ENCODE data around the gene ENAH.

The ENAH gene

DNA sequence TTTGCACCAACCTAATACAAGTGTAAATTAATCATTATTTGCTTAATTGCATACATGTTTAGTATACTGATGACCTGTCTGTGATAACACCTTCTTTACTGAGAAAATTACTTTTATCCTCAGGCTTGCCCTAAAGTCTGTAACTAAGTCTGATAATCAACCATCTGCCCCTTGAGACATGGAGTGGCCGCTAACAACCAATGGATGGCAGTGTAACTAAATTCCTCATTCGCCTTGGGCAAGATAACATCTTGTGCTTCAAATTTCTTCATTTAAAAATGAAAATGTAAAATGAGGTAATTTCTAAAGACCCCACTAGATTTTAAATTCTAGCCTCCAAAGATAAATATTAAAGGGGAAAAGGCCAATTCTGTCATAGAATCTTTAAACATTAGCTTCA is 85.1 kb downstream of the ENAH start:
- DNase-seq (ENCODE audit: low spot score) = no peak

DNA sequence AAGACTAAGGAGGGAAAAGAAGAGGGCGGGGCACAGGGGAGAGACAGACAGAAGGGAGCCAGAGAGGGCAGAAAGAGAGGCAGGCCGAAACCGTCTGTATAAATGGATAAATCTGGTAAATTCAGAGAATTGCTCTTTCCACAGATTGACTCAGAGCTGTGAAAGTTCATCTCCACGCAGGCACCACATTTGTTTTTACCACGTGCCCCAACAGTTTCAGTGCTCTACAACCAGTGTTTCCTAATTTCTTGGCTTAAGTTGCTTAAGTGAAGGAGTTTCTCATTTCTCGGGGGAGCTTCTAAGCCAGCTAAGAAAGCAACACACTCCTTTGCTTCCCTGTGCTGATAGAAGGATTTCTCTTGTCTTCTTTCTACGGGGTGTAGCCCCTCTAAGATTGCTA is 87.1 kb downstream of the ENAH start:
- DNase-seq (ENCODE audit: low spot score) = no peak

DNA sequence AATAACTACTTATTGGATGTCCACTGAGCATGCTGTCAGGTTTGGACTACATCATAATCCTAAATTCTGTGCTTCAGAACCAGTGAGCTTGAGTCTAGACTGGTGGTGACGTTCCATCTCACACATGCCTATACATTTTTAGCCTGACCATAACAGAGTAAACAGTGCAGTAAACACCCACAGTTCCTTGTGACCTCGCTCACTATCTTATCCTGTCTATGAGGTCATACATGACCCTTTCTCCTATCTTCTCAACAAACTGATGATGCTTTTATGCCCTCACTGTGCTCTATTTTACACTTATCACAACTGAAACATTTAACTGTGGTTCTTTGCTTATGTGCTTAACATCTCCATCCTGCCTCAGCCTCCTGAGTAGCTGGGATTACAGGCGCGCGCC is 91.2 kb downstream of the ENAH start:
- no peak for DNase-seq (ENCODE audit: low spot score)

DNA sequence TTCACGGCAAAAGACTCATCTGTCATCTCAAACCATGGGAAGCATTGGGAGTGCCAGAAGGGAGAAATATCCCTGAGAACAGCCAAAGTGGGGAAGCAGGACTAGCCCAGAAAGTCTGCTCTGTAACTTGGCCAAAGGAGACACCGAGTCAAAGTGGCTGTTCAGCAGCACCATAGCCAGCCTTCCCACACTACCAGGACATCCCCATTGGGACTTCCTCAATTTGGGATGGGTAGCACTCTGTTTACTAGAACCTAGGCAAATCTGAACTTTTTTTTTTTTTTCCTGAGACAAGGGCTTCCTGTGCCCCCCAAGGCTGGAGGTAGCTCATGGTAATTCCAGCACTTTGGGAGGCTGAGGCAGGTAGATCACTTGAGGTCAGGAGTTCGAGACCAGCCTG is 93.0 kb downstream of the ENAH start:
- no peak for DNase-seq (ENCODE audit: low spot score)

DNA sequence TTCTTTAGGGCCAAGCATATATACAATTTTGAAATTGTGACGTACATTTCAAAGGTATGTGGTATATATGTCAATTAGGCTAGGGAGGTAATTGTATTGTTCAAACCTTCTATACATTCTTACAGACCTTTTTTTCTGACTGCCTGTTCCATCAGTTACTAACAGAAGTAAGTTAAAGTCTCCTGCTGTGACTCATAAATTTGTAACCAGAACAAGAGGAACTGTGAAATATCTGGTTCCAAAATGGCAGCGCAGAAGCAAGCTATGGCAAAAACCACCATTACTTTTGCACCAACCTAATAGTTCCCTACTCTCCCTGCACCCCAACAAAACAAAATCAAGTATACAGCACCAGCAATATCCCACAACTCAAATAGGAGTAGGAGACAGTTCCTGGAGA is 93.6 kb downstream of the ENAH start:
- no peak for DNase-seq (ENCODE audit: low spot score)

DNA sequence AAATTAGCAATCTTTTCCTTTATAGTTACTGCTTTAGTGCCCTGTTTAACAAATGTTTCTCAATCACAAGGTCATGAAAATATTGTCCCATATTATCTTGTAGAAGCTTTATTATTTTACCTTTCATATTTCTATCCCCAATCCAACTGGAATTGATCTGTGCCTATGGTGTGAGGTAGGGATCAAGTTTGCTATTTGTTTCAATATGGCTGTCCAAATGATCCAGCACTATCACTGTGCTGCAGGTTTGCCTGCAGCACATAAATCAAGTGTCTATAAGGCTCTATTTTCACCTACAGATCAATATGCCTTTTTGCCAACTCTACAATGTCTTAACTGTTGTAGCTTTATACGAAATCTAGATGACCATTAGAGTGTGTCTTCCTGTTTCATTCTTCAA is 96.2 kb downstream of the ENAH start:
- DNase-seq (ENCODE audit: low spot score) = no peak

DNA sequence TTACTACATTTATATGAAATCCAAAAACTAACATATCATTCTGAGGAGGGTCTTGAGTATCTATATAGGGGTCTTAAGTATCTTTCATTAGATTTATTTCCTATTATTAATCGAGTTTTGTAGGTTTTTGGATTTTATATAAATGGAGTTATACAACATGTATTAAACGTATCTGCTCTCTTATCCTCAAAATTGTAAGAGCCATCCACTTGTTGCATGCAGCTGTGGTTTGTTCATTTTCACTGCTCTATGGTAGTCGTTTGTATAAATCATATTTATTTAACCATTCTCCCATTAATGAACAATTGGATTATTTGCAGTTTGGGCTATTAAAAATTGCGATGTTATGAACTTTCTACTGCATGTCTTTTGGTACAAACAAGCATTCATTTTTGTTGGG is 97.1 kb downstream of the ENAH start:
- DNase-seq (ENCODE audit: low spot score) = no peak

DNA sequence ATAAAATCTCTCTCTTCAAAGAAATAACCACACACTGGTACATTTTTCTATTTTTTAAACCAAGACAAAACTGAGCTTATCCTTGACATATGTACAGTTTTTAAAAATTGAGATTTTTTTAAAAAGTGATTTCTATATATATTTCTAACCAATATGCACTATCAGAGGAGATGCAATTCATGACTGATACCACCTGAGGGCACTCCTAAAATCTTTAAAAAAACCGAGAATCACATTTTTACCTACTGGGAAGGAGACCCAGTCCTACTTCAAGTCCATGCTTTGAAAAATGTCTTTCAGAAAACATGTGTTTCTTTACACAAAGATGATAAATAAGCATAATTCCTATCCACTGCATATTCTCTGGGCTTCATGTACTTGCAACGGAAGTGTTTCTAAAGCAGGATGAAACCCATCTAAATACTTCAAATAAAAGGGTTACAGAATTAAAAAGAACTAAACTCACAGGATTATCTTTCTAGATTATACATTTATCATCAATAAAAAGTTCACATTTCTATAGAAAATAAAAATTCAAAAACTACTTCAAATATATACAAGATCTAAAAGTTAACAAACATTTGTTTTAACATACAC is 98.6 kb downstream of the ENAH start:
- no peak for DNase-seq (ENCODE audit: low spot score)

DNA sequence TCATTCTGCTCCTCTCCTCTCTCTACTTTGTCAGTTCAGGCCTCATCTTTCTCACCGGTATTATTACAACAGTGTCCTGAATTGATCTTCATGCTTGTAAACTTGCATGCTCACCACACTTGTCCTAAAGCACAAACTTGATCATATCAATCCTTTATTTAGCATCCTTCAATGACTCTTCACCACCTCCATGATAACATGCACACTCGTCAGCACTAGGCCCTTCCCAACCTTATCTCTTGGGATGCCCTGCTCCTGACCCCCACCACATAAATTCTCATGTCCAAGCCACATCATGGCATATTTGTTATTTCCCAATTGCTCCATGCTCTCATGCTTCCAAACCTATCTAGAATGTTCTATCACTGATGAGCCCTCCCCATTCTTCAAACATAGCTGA is 103.1 kb downstream of the ENAH start:
- DNase-seq (ENCODE audit: low spot score) = no peak

DNA sequence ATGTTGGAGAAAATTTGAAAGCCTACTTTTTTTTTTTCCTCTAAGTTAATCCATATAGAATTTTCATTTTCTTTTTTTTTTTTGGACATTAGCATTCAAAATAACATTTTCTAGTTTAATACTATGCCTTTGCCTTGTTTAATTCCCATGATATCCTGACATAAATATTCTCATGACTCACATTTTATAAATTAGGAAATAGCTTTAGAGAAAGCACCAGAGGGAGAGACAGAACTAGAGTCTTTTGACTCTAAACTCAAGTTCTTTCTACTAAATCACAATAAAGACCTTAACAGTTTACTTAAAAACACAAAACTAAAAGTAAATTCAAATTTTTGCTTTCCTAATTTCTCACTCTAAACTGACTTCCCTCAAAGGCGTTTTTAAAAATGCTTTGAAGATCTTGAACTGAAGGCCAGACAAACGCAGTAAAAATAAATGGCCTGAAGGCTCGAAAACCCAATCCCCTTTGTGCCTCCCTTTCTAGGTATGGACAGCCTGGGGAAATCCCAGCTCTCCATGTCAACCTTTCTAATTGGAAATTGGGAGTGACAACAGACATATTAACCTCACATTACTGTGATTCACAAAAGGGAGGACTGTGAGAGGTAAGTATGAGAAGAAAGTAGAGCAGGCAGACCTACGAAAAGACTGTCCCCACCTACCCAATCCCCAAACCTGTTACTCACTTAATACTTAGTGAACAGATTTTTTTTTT is 104.6 kb downstream of the ENAH start:
- DNase-seq (ENCODE audit: low spot score) = peak; percentile 54

DNA sequence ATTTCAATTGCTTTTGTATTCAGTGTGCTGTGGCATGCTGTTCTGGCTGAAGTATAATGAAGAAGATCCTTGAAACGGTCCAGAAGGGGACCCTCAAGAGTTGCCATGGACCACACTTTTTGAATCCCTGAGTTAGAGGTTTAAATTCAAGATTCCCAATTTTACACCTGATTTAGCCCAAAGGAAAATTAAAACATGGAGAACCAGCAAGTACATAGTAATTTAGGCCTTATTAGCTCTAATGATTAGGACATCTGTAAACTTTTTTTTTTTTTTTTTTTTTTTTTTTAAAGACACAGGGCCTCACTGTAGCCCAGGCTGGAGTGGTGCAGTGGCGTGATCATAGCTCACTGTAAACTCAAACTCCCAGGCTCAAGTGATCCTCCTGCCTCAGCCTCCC is 107.3 kb downstream of the ENAH start:
- DNase-seq (ENCODE audit: low spot score) = no peak

DNA sequence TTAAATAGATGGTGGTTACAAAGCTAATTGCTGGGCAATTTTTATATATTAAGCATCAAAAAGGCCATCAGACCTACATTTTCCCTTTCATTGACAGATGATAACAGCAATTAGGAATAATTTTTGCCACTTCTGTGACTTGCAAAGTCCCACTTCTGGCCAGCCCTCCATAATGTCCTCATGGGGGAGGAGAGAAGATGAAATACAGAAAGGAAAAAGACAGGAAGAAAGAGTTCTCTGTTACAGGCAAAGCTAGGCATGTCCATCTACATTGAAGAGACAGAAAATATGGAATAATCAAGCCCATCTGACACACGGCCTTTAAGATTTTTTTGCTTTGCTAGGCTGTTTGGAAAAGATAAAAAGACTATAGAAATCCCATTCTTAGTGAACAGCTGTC is 108.0 kb downstream of the ENAH start:
- DNase-seq (ENCODE audit: low spot score) = no peak

DNA sequence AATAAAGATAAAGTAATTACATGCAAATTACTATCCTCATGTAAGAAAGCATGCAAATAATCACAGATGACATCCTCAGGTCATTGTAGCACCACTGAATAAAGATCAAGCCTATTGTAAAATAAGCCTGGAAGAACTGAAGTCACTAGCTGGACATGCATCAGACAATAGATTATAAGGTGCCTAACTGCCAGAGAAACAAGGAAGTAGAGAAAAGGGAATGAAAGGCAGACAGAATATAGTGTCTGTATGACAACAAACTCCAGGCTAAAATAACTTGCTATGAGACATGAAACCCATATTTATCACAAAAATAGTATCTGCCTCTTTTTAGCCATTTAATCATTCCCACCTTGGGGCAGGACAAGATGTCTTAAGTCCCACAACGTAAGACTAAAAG is 108.7 kb downstream of the ENAH start:
- no peak for DNase-seq (ENCODE audit: low spot score)

DNA sequence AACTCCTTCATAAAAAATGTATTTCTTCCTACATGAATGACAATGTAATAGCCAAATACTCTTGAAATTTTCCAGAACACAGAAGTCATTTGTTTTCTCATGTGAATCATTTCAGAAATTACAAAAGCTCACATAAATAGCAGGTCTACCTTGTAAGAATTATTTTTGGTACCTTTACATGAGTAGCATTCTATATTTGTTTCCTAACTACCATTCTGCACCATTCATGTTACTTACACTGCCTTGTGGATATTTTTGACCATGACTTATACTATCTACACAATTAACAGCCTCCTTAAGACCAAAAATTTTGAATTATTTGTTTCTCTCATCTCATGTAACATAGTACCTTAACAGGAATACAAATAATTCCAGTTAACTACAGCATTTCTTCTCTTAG is 109.6 kb downstream of the ENAH start:
- DNase-seq (ENCODE audit: low spot score) = no peak

DNA sequence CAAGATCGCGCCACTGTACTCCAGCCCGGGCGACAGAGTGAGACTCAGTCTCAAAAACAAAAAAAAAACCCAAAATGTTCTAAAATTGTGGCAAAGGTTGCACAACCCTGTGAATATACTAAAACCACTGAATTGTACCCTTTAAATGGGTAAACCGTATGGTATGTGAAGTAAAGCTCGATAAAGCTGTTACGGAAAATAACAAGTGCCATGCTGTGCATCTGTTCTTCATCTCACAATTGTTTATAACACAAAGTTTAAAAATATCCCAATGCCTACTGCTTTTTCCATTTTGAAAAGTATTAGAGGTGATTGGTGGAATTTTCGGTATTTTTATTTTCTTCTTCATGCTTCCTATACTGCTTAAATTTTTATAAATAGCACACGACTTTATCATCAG is 111.5 kb downstream of the ENAH start:
- DNase-seq (ENCODE audit: low spot score) = no peak

DNA sequence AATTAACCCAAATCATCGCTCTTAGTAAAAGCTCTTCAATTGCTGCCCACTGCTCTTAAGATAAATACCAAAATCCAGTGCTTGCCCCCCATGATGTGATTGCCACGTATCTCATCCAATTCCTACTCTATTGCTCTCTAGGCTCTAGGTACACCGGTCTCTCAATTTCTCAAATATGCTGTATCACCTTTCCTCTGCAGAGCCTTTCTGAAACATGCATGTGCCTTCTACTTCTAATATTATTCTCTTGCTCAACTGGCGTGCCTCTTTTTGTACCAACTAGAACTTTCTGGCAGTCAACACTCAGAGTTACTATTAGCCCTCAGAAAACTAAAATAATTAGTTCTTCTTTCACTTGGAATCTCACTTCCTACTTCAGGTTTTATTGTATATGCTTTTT is 113.3 kb downstream of the ENAH start:
- DNase-seq (ENCODE audit: low spot score) = no peak

DNA sequence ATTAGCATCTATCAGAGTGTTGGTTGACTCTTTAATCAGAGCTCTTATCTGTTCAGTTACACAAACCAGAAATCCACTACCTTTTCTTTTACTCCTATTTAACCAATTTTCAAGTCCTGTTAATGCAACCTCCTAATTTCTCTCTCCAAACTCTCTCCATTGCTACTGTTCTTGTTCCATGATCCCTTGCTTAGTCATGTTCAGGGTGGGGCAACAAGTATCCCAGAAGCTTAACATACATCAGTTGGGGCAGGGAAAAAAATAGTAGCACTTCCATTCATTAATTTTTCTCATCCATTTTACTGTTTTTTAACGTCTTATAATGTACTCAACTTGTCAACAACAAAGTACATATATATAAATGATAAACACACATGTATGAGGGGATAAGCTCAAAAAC is 113.9 kb downstream of the ENAH start:
- DNase-seq (ENCODE audit: low spot score) = peak; percentile 11

DNA sequence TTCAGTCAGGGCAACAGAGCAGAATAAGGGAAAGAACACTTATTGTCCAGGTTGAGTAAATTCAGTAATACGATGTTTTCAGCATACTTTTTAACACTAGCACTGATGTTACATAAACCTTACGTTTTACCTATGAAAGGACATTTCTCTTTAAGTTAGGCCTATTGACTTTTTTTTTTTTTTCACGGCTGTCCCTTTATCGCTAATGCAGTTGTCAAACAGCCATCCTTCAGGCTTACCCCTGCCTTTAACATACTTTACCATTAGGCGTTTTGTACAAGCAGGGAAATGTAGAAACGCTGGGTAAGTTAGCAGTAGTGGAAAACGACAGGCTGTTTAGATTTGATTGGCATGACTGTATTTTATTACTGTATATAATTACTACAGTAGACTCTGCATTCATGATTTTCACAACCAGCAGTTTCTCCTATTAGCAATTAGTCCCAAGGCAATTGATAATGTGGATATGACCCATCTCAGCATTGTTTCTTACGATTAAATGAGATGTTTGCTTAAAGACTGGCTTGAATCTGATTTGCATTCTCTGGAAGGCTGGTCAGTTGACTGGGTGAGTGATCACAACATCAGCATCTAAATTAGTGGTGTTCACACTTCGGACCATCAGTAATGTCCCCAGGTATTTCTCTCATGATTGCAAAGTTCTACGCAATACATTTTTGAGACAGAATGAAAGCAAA is 115.2 kb downstream of the ENAH start:
- no peak for DNase-seq (ENCODE audit: low spot score)

DNA sequence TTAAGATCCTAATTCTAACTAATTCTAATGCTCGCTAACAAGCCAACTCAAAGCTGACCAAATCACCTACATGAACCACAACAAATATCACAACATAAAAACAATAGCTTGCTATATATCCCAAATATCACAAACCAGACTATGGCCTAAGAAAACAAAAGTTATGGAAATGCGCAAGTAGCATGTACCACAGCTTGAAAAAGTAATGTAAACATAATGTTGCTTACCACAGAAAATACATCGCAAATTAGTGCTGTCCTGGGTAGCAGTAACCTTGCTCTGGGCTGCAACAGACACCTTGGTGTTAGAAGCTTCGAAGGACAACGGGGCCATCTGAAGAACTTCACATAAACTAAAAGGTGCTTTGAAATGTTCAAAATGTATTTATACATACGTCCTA is 117.6 kb downstream of the ENAH start:
- no peak for DNase-seq (ENCODE audit: low spot score)

DNA sequence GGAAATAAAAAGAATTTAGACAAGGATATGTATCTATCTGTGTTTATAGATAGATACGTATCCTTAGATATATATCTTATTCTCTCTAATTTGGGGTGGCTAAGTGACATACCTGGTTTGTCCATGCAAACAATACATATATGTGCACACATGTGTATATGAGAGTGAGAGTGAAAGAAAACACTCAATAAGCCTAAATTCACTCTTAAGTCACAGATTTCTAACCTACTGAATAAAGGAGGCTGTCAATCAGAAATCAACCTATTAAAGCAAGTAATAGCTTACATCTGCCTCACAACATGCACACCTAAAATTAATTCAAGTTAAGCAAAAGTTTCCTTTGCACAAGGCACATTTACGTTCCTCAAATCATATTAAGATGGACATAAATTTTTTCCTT is 118.2 kb downstream of the ENAH start:
- DNase-seq (ENCODE audit: low spot score) = no peak

DNA sequence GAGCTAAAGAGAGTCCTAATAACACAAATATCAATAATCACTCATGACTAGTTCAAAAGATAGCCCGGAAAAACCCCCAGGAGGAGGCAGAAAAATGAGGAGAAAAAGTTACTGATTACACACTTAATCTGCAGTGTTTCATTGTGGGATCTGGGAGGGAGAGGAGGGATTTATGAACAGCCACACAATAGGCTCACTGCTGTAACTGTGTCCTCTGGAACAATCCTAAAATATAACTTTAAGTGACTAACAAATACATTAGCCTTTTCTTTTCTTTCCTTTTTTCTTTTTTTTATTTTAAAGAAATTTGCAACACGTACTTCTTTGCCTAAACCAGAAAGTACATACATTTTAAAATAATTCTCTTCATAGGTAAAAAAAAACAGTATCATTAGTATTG is 118.8 kb downstream of the ENAH start:
- no peak for DNase-seq (ENCODE audit: low spot score)

DNA sequence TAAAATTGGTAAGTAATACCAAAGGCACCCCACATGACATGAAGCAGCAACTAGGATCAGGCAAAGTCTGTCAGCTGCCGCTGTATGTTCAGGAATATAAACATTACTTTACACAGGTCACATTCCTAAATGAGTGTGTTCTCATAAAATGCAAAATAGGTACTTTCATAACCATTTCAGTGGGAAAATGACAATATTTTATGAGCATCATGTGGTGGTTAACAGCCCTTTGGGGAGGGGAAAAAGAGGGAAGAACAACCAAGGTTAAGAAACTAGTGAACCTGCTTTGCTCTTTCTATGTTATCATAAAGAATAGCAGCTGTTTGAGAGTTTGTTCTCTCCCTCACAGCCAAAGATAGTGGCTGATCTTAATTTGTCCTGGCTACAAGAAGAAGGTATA is 119.7 kb downstream of the ENAH start:
- DNase-seq (ENCODE audit: low spot score) = no peak

DNA sequence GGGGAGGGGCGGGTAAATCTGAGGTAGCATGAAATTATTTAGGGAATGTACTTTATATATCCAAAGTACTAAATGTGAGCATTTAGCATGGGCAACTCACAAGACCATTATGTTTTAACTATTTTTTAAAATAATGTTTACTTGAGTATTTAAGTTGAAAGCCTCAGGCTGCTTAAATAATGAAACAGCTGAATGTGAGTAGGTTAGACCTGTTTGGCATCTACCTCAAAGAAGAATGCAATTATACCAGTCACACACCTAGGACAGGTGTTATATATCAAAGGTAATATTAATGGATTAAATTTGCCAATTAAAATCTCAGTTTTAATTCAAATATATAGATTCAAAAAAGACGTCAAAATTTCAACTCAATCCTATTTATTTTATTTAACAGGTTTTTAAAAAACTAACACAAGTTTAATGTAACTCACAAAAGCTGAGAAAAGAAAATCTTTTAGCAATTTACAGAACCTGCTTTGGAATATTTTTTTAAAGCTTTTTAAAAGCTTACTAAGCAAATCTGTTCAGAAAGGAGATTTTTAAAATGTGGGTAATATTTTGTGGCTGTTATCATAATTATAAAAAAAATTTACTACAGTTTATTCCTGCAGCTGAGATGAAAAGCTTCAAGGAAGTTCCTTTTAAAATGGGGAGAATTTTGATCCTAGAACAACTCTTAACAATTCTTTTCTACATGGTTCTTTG is 120.5 kb downstream of the ENAH start:
- no peak for DNase-seq (ENCODE audit: low spot score)
